ENCODE results near the gene MTLN. TPM values are rescaled to one million over a fixed set of nuclear protein-coding genes. Genes with fewer than 3 reads are reported as not detected.

The MTLN gene
- total RNA-seq (2022; extraction: Qiagen RNA extraction; ENCODE audit: low read depth) = 120 to 131 TPM (median 121 TPM) in 5 replicates

GRCh38 chr2:110211938-110212858 lies at the start of gene MTLN:
MTLN (minus strand) TSS chr2:110212547; CDS start chr2:110212525, 22 bp downstream.

DNA sequence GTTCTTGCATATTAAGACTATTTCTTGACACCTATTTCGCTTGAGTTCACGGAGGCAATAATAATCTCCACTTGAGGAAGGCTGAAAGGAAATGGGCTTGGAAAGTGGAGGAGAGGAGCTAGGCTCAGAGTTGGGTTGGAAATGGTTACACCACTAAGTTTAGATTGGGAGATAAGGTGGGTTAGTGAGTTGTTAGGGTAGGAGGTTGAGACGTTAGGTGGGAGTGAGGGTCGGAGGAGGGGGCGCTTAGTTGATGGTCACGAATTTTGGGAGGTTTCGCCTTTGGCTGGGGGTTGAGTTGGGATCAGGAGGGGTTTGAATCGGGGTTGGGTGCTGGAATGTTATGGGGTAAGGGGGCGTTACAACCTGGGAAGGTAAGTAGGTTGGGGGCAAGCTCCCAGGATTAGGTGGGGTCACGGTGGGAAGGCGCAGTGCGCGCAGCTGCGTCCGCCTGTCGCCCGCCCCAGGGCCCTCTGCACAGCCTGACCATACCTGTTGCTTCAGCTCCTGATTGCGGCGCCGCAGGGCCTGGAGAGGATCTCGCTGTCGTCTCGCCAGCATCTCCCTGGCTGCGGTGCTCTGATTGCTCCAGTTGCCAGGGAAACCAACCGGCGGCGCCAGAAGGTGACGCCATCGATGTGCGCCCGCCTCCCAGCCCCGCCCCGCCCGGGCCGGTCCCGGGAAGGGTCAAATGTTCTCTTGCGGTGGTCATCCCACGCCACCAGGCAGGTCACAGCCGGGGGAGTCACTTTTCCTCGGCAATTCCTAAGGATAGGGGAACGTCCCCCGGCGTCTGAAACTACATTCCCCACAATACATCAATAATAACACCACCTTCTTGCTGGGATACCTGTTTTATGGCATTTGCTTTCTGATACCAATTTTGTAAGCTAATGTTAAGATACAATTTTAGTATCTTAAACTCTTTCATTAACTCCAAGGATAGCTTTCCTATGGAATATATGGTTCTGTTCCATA lies 7.7 kb downstream of the MTLN start, which contains the start of gene NPHP1:
NPHP1 (minus strand) TSS at position 606 of the 978 bp plus-strand sequence; CDS start at position 561, 45 bp downstream.

Other genes with a start within 250 kb of the MTLN start
- gene MALL, start 96.7 kb downstream of the MTLN start, total RNA-seq (2022; extraction: Qiagen RNA extraction; ENCODE audit: low read depth) = 166 to 184 TPM (median 172 TPM) in 5 replicates
- gene NPHP1, start 7.5 kb downstream of the MTLN start, total RNA-seq (2022; extraction: Qiagen RNA extraction; ENCODE audit: low read depth) = 7.0 to 9.3 TPM (median 8.3 TPM) in 5 replicates